Erythroblast (primary cell): ENCODE results near the gene UCK1.

Source experiments
- GATA1 ChIP-seq: IDR thresholded peaks from 2 replicates; pipeline ENCODE4 v1.6.1; 2011; ENCODE audit warnings: low read depth, mild to moderate bottlenecking, control low read depth, low read length, moderate library complexity
- POLR2A ChIP-seq: IDR thresholded peaks from 2 replicates; pipeline ENCODE4 v1.6.1; 2011; ENCODE audit warnings: mild to moderate bottlenecking, low read length

DNA sequence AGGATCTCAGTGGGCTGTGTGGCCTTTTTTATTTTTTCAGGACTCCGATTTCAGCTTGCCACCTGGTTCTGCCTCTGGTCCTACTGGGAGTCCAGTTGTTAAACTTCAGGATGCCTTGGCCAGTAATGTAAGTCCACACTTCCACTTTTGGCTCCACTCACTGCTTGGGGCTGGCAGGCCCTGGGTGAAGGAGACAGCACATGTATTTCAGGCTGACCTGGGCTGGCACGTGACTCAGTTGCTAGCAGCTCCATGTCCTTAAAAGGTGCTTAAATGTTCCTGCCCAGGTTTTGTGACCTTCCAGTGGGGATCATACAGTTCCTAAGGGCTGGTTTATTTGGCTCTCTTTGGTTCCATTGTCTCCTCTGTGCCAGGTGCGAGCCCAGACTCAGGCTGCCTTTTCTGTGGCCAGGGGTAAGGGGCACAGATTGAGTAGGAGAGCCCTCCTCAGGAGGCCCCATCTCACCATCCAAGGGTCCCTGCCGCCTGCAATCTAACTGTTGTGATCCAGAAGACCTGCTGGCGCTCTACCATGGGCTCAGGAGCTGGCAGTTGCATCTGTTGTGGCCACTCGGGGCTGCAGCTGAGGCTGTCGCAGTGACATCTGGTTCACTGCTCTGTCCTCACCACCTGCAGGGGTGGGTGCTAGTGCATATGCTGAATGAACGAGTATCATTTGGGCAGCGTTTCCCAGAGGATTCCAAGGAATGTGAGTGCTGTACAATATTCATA is 47.6 kb downstream of the UCK1 start:
- no peak for TF ChIP-seq POLR2A
- TF ChIP-seq GATA1, result no peak
